ENCODE results near the gene TSTD1.
A peak's percentile ranks its signal among the peaks of the same experiment; 100 is the strongest.

DNA sequence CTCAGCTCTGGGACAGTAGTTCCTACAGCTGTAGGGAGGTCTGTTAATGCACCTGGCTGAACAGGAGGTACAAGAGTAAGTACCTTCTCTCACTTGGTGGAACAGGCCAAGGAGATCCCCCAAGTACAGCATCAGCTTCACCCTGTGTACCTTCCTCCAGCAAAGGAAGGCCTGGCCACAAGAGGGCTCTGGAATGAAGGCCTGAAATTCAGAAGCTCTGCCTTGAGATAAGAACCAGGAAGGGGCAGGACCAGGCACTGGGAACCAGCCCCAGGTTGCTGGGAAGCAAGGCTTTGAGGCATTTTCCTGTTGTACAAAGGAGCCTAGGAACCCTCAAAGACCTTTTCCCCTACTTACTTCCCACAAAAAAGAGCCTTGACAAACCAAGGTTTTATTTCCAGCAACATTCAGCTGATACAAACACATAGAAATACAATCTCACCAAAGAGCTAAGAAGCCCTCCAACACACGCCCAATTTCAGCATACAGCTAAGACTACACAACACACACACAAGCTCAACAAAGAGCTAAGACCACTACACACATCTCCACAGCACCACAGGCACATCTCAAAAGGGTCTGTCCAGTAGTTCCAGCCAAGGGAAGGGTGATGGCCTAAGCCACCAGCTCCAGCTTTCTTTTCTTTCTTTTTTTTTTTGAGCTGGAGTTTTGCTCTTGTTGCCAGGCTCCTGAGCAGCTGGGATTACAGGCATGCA, 41.3 kb downstream of the TSTD1 start:
- TF ChIP-seq, protein P1, sequence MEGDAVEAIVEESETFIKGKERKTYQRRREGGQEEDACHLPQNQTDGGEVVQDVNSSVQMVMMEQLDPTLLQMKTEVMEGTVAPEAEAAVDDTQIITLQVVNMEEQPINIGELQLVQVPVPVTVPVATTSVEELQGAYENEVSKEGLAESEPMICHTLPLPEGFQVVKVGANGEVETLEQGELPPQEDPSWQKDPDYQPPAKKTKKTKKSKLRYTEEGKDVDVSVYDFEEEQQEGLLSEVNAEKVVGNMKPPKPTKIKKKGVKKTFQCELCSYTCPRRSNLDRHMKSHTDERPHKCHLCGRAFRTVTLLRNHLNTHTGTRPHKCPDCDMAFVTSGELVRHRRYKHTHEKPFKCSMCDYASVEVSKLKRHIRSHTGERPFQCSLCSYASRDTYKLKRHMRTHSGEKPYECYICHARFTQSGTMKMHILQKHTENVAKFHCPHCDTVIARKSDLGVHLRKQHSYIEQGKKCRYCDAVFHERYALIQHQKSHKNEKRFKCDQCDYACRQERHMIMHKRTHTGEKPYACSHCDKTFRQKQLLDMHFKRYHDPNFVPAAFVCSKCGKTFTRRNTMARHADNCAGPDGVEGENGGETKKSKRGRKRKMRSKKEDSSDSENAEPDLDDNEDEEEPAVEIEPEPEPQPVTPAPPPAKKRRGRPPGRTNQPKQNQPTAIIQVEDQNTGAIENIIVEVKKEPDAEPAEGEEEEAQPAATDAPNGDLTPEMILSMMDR (conservative IDR thresholded peaks at IDR 0.05; ENCODE audit: low read length): peak; percentile 82
- TF ChIP-seq EZH2phosphoT487 (IDR thresholded peaks at IDR 0.05; ENCODE audit: borderline replicate concordance): no peak
